Retina (tissue), 1 donor: ENCODE results near the gene TSTD2.

ENCODE experiments used
- DNase-seq: peaks from one replicate; pipeline ENCODE4 v3.0.0-alpha.2; 2016

TSTD2 gene

GRCh38 chr9:97560154-97560553 lies 73.0 kb downstream of the TSTD2 start:
- DNase-seq: no peak

- no peak for DNase-seq
Observed at GRCh38 chr9:97559111-97559514, 74.1 kb downstream of the TSTD2 start.

GRCh38 chr9:97558701-97559101 lies 74.5 kb downstream of the TSTD2 start:
- DNase-seq: no peak

- no peak for DNase-seq
Observed at GRCh38 chr9:97557606-97558095, 75.5 kb downstream of the TSTD2 start.

GRCh38 chr9:97556721-97557605 lies 76.2 kb downstream of the TSTD2 start:
- DNase-seq: no peak

GRCh38 chr9:97556036-97556720 lies 77.0 kb downstream of the TSTD2 start:
- no peak for DNase-seq

- peak; percentile 55 for DNase-seq
Observed at GRCh38 chr9:97555164-97555563, 78.0 kb downstream of the TSTD2 start.

- no peak for DNase-seq
Observed at GRCh38 chr9:97554566-97555075, 78.5 kb downstream of the TSTD2 start.

- no peak for DNase-seq
Observed at GRCh38 chr9:97553841-97554240, 79.3 kb downstream of the TSTD2 start.

GRCh38 chr9:97553141-97553540 lies 80.0 kb downstream of the TSTD2 start:
- no peak for DNase-seq

- no peak for DNase-seq
Observed at GRCh38 chr9:97551308-97551707, 81.9 kb downstream of the TSTD2 start.

GRCh38 chr9:97550386-97550785 lies 82.8 kb downstream of the TSTD2 start:
- no peak for DNase-seq
